Measurements from ENCODE around the gene C10orf95.

C10orf95 gene

DNA sequence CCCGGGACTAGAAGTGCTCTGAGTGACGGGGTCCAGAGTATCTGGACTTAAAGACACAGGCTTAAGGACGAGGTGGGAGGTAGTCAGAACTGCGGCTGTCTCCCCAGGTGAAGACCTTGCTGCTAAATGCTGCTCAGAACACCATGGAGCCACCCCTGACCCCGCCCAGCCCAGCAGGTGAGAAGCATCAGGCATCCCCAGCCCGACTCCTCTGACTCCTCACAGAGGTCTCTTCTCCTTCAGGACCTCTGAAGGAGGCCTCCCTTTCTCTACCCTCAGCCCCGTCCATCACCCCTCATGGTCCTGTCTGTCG, 50.0 kb downstream of the C10orf95 start:
- Histone ChIP-seq H2BK120ac (ENCODE audit: low read depth, low read length) (no peak overlapping the region), H3K18ac (ENCODE audit: low read depth in 1 of 2, low read length in 2 of 2) (no peak overlapping the region), H2AFZ (ENCODE audit: low read depth, low read length) (no peak overlapping the region), H3K4me3 (ENCODE audit: insufficient read depth in 1 of 2, low read depth in 1 of 2, low read length in 2 of 2) (no peak overlapping the region), H2BK12ac (ENCODE audit: low read length in 2 of 2) (peak overlapping the region in 1 of 2 experiments; percentile 60), H4K8ac (ENCODE audit: low read length) (no peak overlapping the region), H2BK5ac (ENCODE audit: low read depth, low read length, poor library complexity, severe bottlenecking) (no peak overlapping the region), H4K91ac (ENCODE audit: low read length) (no peak overlapping the region), H2BK15ac (ENCODE audit: low read depth, poor library complexity, severe bottlenecking) (no peak overlapping the region), H3K36me3 (ENCODE audit: control insufficient read depth in 1 of 2, insufficient read depth in 2 of 2, low read depth in 1 of 2, low read length in 2 of 2) (peaks cover 31 to 71% of the 10 kb centered on the region in 2 experiments), H3K79me1 (replicated peaks; ENCODE audit: low read length, poor library complexity, severe bottlenecking) (peaks cover 19% of the 10 kb centered on the region), H3K4me2 (ENCODE audit: low read length, poor library complexity, severe bottlenecking) (no peak overlapping the region), H3K9ac (ENCODE audit: low read length) (no peak overlapping the region), H3K4me1 (ENCODE audit: control insufficient read depth, insufficient read depth, low read depth, low read length) (peaks cover 56% of the 10 kb centered on the region), H3K4ac (ENCODE audit: low read depth in 1 of 2, low read length in 2 of 2) (no peak overlapping the region), H3K27me3 (ENCODE audit: control insufficient read depth in 1 of 2, insufficient read depth in 1 of 2, low read length in 2 of 2) (peaks cover 11% of the 10 kb centered on the region in 2 experiments), H3K23ac (ENCODE audit: low read length in 2 of 2) (no peak overlapping the region), H3K27ac (ENCODE audit: low read length, poor library complexity, severe bottlenecking) (peak overlapping the region; percentile 50), H3K9me3 (ENCODE audit: control insufficient read depth, low read length) (no peaks in the 10 kb centered on the region), H3K14ac (ENCODE audit: low read length in 2 of 2) (no peak overlapping the region), H2AK5ac (ENCODE audit: low read length, severe bottlenecking) (peak overlapping the region; percentile 67)
- DNase-seq = no peak
- WGBS = 89% methylated on average over 8 of the region's 8 CpGs

DNA sequence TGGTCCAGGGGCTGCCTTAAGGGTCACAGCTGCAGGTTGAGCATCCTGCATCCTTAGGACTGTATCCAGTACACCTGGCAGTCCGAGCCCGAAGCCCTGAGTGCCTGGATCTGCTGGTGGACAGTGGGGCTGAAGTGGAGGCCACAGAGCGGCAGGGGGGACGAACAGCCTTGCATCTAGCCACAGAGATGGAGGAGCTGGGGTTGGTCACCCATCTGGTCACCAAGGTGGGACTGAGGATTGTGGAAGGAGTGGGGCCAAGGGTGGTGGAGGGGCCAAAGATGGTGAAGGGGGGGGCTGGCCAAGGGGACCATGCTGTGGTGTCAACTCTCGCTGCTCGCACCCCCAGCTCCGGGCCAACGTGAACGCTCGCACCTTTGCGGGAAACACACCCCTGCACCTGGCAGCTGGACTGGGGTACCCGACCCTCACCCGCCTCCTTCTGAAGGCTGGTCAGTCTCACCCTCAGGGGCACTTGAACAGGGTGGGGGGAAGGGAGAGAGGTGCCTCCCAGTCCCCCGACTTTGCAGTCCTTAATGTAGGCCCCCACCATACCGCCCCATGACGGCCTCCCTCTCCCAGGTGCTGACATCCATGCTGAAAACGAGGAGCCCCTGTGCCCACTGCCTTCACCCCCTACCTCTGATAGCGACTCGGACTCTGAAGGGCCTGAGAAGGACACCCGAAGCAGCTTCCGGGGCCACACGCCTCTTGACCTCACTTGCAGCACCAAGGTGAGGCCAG, 50.6 kb downstream of the C10orf95 start:
- peaks cover 5 to 6% of the 10 kb centered on the region in 2 experiments for H3K27me3 ChIP-seq (ENCODE audit: control insufficient read depth in 1 of 2, insufficient read depth in 1 of 2, low read length in 2 of 2)
- 99% methylated on average over 22 of the region's 22 CpGs for WGBS
- H3K18ac ChIP-seq (ENCODE audit: low read depth in 1 of 2, low read length in 2 of 2) = no peak overlapping the region
- no peak overlapping the region for H3K27ac ChIP-seq (ENCODE audit: low read length, poor library complexity, severe bottlenecking)
- H3K36me3 ChIP-seq (ENCODE audit: control insufficient read depth in 1 of 2, insufficient read depth in 2 of 2, low read depth in 1 of 2, low read length in 2 of 2) = peaks cover 31 to 71% of the 10 kb centered on the region in 2 experiments
- no peak overlapping the region for H3K9ac ChIP-seq (ENCODE audit: low read length)
- no peaks in the 10 kb centered on the region for H3K9me3 ChIP-seq (ENCODE audit: control insufficient read depth, low read length)
- H2BK15ac ChIP-seq (ENCODE audit: low read depth, poor library complexity, severe bottlenecking) = no peak overlapping the region
- peaks cover 23% of the 10 kb centered on the region for H3K79me1 ChIP-seq (replicated peaks; ENCODE audit: low read length, poor library complexity, severe bottlenecking)
- H3K4ac ChIP-seq (ENCODE audit: low read depth in 1 of 2, low read length in 2 of 2) = no peak overlapping the region
- no peak overlapping the region for H3K4me3 ChIP-seq (ENCODE audit: insufficient read depth in 1 of 2, low read depth in 1 of 2, low read length in 2 of 2)
- H4K91ac ChIP-seq (ENCODE audit: low read length) = no peak overlapping the region
- peaks cover 61% of the 10 kb centered on the region for H3K4me1 ChIP-seq (ENCODE audit: control insufficient read depth, insufficient read depth, low read depth, low read length)
- H3K4me2 ChIP-seq (ENCODE audit: low read length, poor library complexity, severe bottlenecking) = no peak overlapping the region
- H2AK5ac ChIP-seq (ENCODE audit: low read length, severe bottlenecking) = peak overlapping the region; percentile 66
- no peak overlapping the region for H3K23ac ChIP-seq (ENCODE audit: low read length in 2 of 2)
- H4K8ac ChIP-seq (ENCODE audit: low read length) = no peak overlapping the region
- no peak overlapping the region for H2BK12ac ChIP-seq (ENCODE audit: low read length in 2 of 2)
- H2AFZ ChIP-seq (ENCODE audit: low read depth, low read length) = no peak overlapping the region
- no peak for DNase-seq
- no peak overlapping the region for H2BK120ac ChIP-seq (ENCODE audit: low read depth, low read length)
- no peak overlapping the region for H2BK5ac ChIP-seq (ENCODE audit: low read depth, low read length, poor library complexity, severe bottlenecking)
- H3K14ac ChIP-seq (ENCODE audit: low read length in 2 of 2) = no peak overlapping the region

DNA sequence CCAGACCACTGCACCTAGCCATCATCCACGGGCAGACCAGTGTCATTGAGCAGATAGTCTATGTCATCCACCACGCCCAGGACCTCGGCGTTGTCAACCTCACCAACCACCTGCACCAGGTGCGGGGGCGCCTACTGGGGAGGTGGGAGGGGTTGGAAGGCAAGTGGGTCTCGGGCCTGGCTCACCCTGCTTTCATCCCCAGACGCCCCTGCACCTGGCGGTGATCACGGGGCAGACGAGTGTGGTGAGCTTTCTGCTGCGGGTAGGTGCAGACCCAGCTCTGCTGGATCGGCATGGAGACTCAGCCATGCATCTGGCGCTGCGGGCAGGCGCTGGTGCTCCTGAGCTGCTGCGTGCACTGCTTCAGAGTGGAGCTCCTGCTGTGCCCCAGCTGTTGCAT, 51.3 kb downstream of the C10orf95 start:
- H2BK120ac ChIP-seq (ENCODE audit: low read depth, low read length) = no peak overlapping the region
- H3K4me3 ChIP-seq (ENCODE audit: insufficient read depth in 1 of 2, low read depth in 1 of 2, low read length in 2 of 2) = no peak overlapping the region
- peak overlapping the region; percentile 76 for H3K9ac ChIP-seq (ENCODE audit: low read length)
- H3K36me3 ChIP-seq (ENCODE audit: control insufficient read depth in 1 of 2, insufficient read depth in 2 of 2, low read depth in 1 of 2, low read length in 2 of 2) = peaks cover 31 to 71% of the 10 kb centered on the region in 2 experiments
- WGBS = 91% methylated on average over 16 of the region's 17 CpGs
- H3K9me3 ChIP-seq (ENCODE audit: control insufficient read depth, low read length) = no peaks in the 10 kb centered on the region
- peak overlapping the region; percentile 86 for H4K91ac ChIP-seq (ENCODE audit: low read length)
- H3K27ac ChIP-seq (ENCODE audit: low read length, poor library complexity, severe bottlenecking) = no peak overlapping the region
- H3K18ac ChIP-seq (ENCODE audit: low read depth in 1 of 2, low read length in 2 of 2) = peak overlapping the region in 1 of 2 experiments; percentile 70
- H2BK5ac ChIP-seq (ENCODE audit: low read depth, low read length, poor library complexity, severe bottlenecking) = no peak overlapping the region
- H2BK12ac ChIP-seq (ENCODE audit: low read length in 2 of 2) = peak overlapping the region in 1 of 2 experiments; percentile 51
- H2BK15ac ChIP-seq (ENCODE audit: low read depth, poor library complexity, severe bottlenecking) = peak overlapping the region; percentile 68
- peak overlapping the region; percentile 54 for H2AK5ac ChIP-seq (ENCODE audit: low read length, severe bottlenecking)
- peak overlapping the region; percentile 96 for H4K8ac ChIP-seq (ENCODE audit: low read length)
- H3K27me3 ChIP-seq (ENCODE audit: control insufficient read depth in 1 of 2, insufficient read depth in 1 of 2, low read length in 2 of 2) = no peaks in the 10 kb centered on the region
- H3K79me1 ChIP-seq (replicated peaks; ENCODE audit: low read length, poor library complexity, severe bottlenecking) = peaks cover 23% of the 10 kb centered on the region
- no peak overlapping the region for H3K14ac ChIP-seq (ENCODE audit: low read length in 2 of 2)
- H3K4me2 ChIP-seq (ENCODE audit: low read length, poor library complexity, severe bottlenecking) = peak overlapping the region; percentile 73
- DNase-seq = no peak
- no peak overlapping the region for H3K23ac ChIP-seq (ENCODE audit: low read length in 2 of 2)
- no peak overlapping the region for H2AFZ ChIP-seq (ENCODE audit: low read depth, low read length)
- peaks cover 61% of the 10 kb centered on the region for H3K4me1 ChIP-seq (ENCODE audit: control insufficient read depth, insufficient read depth, low read depth, low read length)
- H3K4ac ChIP-seq (ENCODE audit: low read depth in 1 of 2, low read length in 2 of 2) = peak overlapping the region; percentile 22 to 61

Small RNA genes lying within 50 kb of the gene (small RNA-seq; reads per million reads assigned to genes)
- gene MIR146B (ENCODE audit: low read depth) = 3,161 reads per million, percentile 99 among the genes with 10 or more reads in this experiment
